Type B pancreatic cell (in vitro differentiated cells): Measurements from ENCODE around the gene DDX23. TPM values are rescaled to one million over a fixed set of nuclear protein-coding genes. Genes with fewer than 3 reads are reported as not detected.

Experiments used
- DNase-seq: peaks from one replicate; pipeline ENCODE4 v3.0.0; 2021; ENCODE audit warnings: mixed read lengths; ENCODE audit not compliant: unreplicated experiment; ENCODE audit errors: extremely low spot score
- H3K27ac Mint-ChIP-seq: 2 replicates; pipeline ENCODE4 v1.8.0; 2021; ENCODE audit warnings: mild to moderate bottlenecking, mixed read lengths
- H3K27me3 Mint-ChIP-seq: 2 replicates; pipeline ENCODE4 v1.8.0; 2021; ENCODE audit warnings: mixed read lengths
- H3K36me3 Mint-ChIP-seq: 2 replicates; pipeline ENCODE4 v1.8.0; 2021; ENCODE audit warnings: mixed read lengths
- H3K4me1 Mint-ChIP-seq: one replicate; pipeline ENCODE4 v1.8.0; 2021; ENCODE audit warnings: mixed read lengths; ENCODE audit not compliant: unreplicated experiment
- H3K4me3 Mint-ChIP-seq: 2 replicates; pipeline ENCODE4 v1.8.0; 2021; ENCODE audit warnings: mild to moderate bottlenecking, mixed read lengths
- H3K9me3 Mint-ChIP-seq: 2 replicates; pipeline ENCODE4 v1.8.0; 2021; ENCODE audit warnings: mixed read lengths
- CTCF ChIP-seq: fragments of 200-600 bp; sonication (generic); conservative IDR thresholded peaks from 2 replicates; pipeline ENCODE4 v1.5.0; 2021; ENCODE audit warnings: antibody characterized with exemption, mild to moderate bottlenecking
- total RNA-seq: library from RNA; stranded (reverse); gene quantifications from 2 replicates; pipeline ENCODE4 v1.2.1, GENCODE V29; 2021; ENCODE audit warnings: low replicate concordance

Gene DDX23
- total RNA-seq, 1 donor from 2014 or later = 104 TPM

GRCh38 chr12:48889679-48890078, 37.7 kb upstream of the DDX23 start:
- TF ChIP-seq CTCF = no peak
- H3K27me3 Mint-ChIP-seq = peaks cover 20% of the 10 kb centered on the region
- H3K27ac Mint-ChIP-seq = no peak overlapping the region
- no peak overlapping the region for H3K4me3 Mint-ChIP-seq
- peaks cover 18% of the 10 kb centered on the region for H3K4me1 Mint-ChIP-seq
- H3K9me3 Mint-ChIP-seq = no peaks in the 10 kb centered on the region
- H3K36me3 Mint-ChIP-seq = no peaks in the 10 kb centered on the region
- DNase-seq = no peak

- DNase-seq = no peak
- Mint-ChIP-seq H3K27ac (peak overlapping the region; percentile 77), H3K36me3 (no peaks in the 10 kb centered on the region), H3K9me3 (no peaks in the 10 kb centered on the region), H3K4me1 (peaks cover 48% of the 10 kb centered on the region), H3K27me3 (peaks cover 3% of the 10 kb centered on the region), H3K4me3 (peak overlapping the region; percentile 69)
- TF ChIP-seq CTCF = no peak
Measured at GRCh38 chr12:48883305-48884161, 31.6 kb upstream of the DDX23 start.

GRCh38 chr12:48882972-48883304, 31.0 kb upstream of the DDX23 start:
- Mint-ChIP-seq H3K4me3 (peak overlapping the region; percentile 77), H3K27ac (peak overlapping the region; percentile 77), H3K27me3 (peaks cover 3% of the 10 kb centered on the region), H3K36me3 (no peaks in the 10 kb centered on the region), H3K4me1 (peaks cover 48% of the 10 kb centered on the region), H3K9me3 (no peaks in the 10 kb centered on the region)
- no peak for DNase-seq
- no peak for TF ChIP-seq CTCF

GRCh38 chr12:48882315-48882687, 30.3 kb upstream of the DDX23 start:
- Mint-ChIP-seq H3K36me3 (no peaks in the 10 kb centered on the region), H3K4me3 (peak overlapping the region; percentile 77), H3K27me3 (peaks cover 3% of the 10 kb centered on the region), H3K4me1 (peaks cover 48% of the 10 kb centered on the region), H3K27ac (peak overlapping the region; percentile 77), H3K9me3 (no peaks in the 10 kb centered on the region)
- no peak for DNase-seq
- no peak for TF ChIP-seq CTCF

- peaks cover 45% of the 10 kb centered on the region for H3K4me1 Mint-ChIP-seq
- TF ChIP-seq CTCF = no peak
Measured at GRCh38 chr12:48881686-48882314, 29.8 kb upstream of the DDX23 start.

More at GRCh38 chr12:48881686-48882314, 29.8 kb upstream of the DDX23 start:
- Mint-ChIP-seq H3K9me3 (no peaks in the 10 kb centered on the region), H3K36me3 (no peaks in the 10 kb centered on the region), H3K27ac (peak overlapping the region; percentile 77), H3K4me3 (peak overlapping the region; percentile 77), H3K27me3 (peaks cover 3% of the 10 kb centered on the region)
- no peak for DNase-seq
